Measurements from ENCODE around the gene TMEM184B.
"Not testable (repeated sequence)": the region's sequence is repeated elsewhere in the genome, so short reads cannot be mapped to it uniquely, and the experiment has no call there.

TMEM184B gene

DNA sequence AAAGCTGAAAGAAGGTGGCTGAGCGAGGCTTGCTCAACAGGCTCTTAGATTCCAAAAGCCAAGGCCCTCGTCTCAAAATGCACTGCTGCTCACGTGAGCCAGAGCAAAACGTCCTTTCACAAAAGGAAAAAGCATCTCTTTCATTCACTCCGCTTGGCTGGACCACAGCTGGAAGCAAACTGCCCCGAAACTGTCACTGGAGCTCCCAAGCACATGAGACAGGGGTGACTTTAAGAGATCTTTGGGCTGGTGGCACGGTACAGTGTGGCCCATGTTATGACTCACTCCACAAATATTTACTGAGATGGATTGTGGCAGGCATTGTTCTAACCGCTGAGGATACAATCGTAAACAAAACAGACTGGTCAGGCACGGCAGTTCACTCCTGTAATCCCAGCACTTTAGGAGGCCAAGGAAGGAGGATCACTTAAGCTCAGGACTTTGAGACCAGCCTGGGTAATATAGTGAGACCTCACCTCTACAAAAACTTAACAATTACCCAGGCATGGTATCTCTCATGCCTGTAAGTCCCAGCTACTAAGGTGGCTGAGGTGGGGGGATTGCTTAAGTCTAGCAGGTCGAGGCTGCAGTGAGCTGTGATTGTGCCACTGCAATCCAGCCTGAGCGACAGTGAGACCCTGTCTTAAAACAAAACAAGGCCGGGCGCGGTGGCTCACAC lies 94.7 kb downstream of the TMEM184B start:
- H3K4me3 ChIP-seq (ENCODE audit: low read length) = no peak overlapping the region
- peaks cover 22% of the 10 kb centered on the region for H3K79me2 ChIP-seq (ENCODE audit: control insufficient read depth, low read length)
- no peak overlapping the region for H3K27ac ChIP-seq (ENCODE audit: low read depth, low read length)
- peaks cover 4% of the 10 kb centered on the region; the same call in 1 of the 2 replicates for H3F3A ChIP-seq (ENCODE audit: control insufficient read depth, insufficient read depth)
- H4K20me1 ChIP-seq (ENCODE audit: control insufficient read depth, insufficient read depth, low read depth, low read length) = no peaks in the 10 kb centered on the region
- no peaks in the 10 kb centered on the region for H3K27me3 ChIP-seq (ENCODE audit: control insufficient read depth, low read length)
- H3K4me1 ChIP-seq (ENCODE audit: control insufficient read depth, low read length) = peaks cover 26% of the 10 kb centered on the region
- peaks cover 3% of the 10 kb centered on the region; the same call in 1 of the 2 replicates for H3K36me3 ChIP-seq (ENCODE audit: control insufficient read depth, low read length)
- H3K9me2 ChIP-seq (replicated peaks; ENCODE audit: control insufficient read depth, low read length) = no peaks in the 10 kb centered on the region
- H3K9me3 ChIP-seq (ENCODE audit: control insufficient read depth, insufficient read depth, low read length) = no peaks in the 10 kb centered on the region
- TF ChIP-seq, protein P1, sequence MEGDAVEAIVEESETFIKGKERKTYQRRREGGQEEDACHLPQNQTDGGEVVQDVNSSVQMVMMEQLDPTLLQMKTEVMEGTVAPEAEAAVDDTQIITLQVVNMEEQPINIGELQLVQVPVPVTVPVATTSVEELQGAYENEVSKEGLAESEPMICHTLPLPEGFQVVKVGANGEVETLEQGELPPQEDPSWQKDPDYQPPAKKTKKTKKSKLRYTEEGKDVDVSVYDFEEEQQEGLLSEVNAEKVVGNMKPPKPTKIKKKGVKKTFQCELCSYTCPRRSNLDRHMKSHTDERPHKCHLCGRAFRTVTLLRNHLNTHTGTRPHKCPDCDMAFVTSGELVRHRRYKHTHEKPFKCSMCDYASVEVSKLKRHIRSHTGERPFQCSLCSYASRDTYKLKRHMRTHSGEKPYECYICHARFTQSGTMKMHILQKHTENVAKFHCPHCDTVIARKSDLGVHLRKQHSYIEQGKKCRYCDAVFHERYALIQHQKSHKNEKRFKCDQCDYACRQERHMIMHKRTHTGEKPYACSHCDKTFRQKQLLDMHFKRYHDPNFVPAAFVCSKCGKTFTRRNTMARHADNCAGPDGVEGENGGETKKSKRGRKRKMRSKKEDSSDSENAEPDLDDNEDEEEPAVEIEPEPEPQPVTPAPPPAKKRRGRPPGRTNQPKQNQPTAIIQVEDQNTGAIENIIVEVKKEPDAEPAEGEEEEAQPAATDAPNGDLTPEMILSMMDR (IDR thresholded peaks at IDR 0.05; ENCODE audit: low read depth, low read length, poor library complexity, severe bottlenecking) = no peak
- TF ChIP-seq EZH2phosphoT487 (IDR thresholded peaks at IDR 0.05; ENCODE audit: borderline replicate concordance, low read length) = no peak
- no peak overlapping the region for H3K4me2 ChIP-seq (ENCODE audit: low read length)

DNA sequence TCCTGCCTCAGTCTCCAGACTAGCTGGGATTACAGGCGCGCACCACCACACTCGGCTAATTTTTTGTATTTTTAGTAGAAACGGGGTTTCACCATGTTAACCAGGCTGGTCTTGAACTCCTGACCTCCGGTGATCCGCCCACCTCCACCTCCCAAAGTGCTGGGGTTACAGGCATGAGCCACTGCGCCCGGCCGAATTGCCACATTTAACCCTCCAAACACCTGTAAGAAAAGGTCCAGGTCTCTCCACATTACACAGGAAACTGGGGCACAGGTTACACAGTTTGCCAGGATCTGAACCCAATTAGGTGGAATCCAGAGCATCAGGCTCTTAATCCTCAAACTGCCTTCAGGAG lies 95.3 kb downstream of the TMEM184B start:
- not testable (repeated sequence) for H3K27ac ChIP-seq (ENCODE audit: low read depth, low read length); H3K4me3 ChIP-seq (ENCODE audit: low read length); H3K27me3 ChIP-seq (ENCODE audit: control insufficient read depth, low read length); H4K20me1 ChIP-seq (ENCODE audit: control insufficient read depth, insufficient read depth, low read depth, low read length); H3K4me2 ChIP-seq (ENCODE audit: low read length); H3K36me3 ChIP-seq (ENCODE audit: control insufficient read depth, low read length); H3K9me2 ChIP-seq (replicated peaks; ENCODE audit: control insufficient read depth, low read length); H3F3A ChIP-seq (ENCODE audit: control insufficient read depth, insufficient read depth); H3K9me3 ChIP-seq (ENCODE audit: control insufficient read depth, insufficient read depth, low read length)
- Histone ChIP-seq H3K79me2 (ENCODE audit: control insufficient read depth, low read length) (peaks cover 22% of the 10 kb centered on the region), H3K4me1 (ENCODE audit: control insufficient read depth, low read length) (peaks cover 29% of the 10 kb centered on the region)

DNA sequence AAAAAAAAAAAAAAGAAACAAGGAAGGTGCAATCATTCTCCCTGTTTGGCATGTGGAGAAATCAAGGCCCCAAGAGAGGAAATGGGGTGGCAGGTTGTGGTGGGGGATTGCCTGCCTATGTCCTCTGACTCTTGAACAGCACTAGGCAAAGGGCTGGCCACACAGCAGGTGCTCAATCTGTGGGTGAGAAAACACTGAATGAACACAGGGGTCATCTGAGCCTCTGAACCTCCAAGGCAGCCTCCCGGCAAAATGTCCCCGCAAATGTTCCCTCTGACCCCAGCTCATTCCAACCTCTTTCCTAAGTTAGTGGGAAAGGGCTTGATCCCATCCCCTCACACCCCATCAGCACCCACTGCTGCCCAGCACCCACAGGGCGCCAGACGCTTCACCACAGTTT lies 95.8 kb downstream of the TMEM184B start:
- Histone ChIP-seq H3F3A (ENCODE audit: control insufficient read depth, insufficient read depth) (peaks cover 4% of the 10 kb centered on the region; the same call in 1 of the 2 replicates), H4K20me1 (ENCODE audit: control insufficient read depth, insufficient read depth, low read depth, low read length) (no peaks in the 10 kb centered on the region), H3K27ac (ENCODE audit: low read depth, low read length) (no peak overlapping the region), H3K4me1 (ENCODE audit: control insufficient read depth, low read length) (peaks cover 30% of the 10 kb centered on the region), H3K79me2 (ENCODE audit: control insufficient read depth, low read length) (peaks cover 22% of the 10 kb centered on the region), H3K9me3 (ENCODE audit: control insufficient read depth, insufficient read depth, low read length) (no peaks in the 10 kb centered on the region), H3K27me3 (ENCODE audit: control insufficient read depth, low read length) (no peaks in the 10 kb centered on the region), H3K36me3 (ENCODE audit: control insufficient read depth, low read length) (peaks cover 3% of the 10 kb centered on the region; the same call in 1 of the 2 replicates), H3K9me2 (replicated peaks; ENCODE audit: control insufficient read depth, low read length) (no peaks in the 10 kb centered on the region), H3K4me2 (ENCODE audit: low read length) (no peak overlapping the region), H3K4me3 (ENCODE audit: low read length) (no peak overlapping the region)
- TF ChIP-seq, protein P1 (IDR thresholded peaks at IDR 0.05; ENCODE audit: low read depth, low read length, poor library complexity, severe bottlenecking) = no peak
- no peak for TF ChIP-seq EZH2phosphoT487 (IDR thresholded peaks at IDR 0.05; ENCODE audit: borderline replicate concordance, low read length)

DNA sequence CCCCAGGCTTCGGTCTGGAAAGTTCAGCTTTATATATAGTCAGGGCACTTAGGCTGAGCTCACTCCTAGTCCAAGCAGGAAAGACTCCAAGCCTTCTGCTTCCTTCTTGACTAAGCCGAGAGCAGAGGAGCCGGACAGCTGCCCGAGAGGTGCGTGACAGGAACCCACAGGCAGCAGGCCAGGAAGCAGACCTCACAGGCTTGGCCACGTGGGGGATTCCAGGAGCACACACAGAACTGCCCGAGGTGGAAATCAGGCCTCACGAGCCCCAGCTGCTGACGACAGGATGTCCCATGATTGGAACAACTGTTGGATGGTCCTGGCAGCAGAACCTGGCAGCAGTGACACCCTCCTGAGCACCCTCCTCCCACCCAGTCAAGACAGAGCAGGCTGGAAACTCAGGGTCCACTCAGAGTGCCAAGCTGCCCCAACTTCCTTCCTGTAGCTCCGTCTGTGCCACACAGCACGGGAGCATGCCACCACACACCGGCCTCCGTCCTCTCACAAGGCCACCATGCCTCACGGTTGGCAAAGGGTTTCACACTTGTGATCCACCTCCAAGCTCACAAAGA lies 96.6 kb downstream of the TMEM184B start:
- H3K4me1 ChIP-seq (ENCODE audit: control insufficient read depth, low read length) = peaks cover 31% of the 10 kb centered on the region

More for the DNA sequence above, 96.6 kb downstream of the TMEM184B start:
- Histone ChIP-seq H3K9me2 (replicated peaks; ENCODE audit: control insufficient read depth, low read length) (no peaks in the 10 kb centered on the region), H3K27ac (ENCODE audit: low read depth, low read length) (no peak overlapping the region), H3K36me3 (ENCODE audit: control insufficient read depth, low read length) (peaks cover under 1% of the 10 kb centered on the region; the same call in 1 of the 2 replicates), H3K27me3 (ENCODE audit: control insufficient read depth, low read length) (no peaks in the 10 kb centered on the region), H3K4me2 (ENCODE audit: low read length) (no peak overlapping the region), H4K20me1 (ENCODE audit: control insufficient read depth, insufficient read depth, low read depth, low read length) (no peaks in the 10 kb centered on the region), H3K9me3 (ENCODE audit: control insufficient read depth, insufficient read depth, low read length) (no peaks in the 10 kb centered on the region), H3K79me2 (ENCODE audit: control insufficient read depth, low read length) (peaks cover 19% of the 10 kb centered on the region), H3F3A (ENCODE audit: control insufficient read depth, insufficient read depth) (peaks cover 4% of the 10 kb centered on the region; the same call in 1 of the 2 replicates), H3K4me3 (ENCODE audit: low read length) (no peak overlapping the region)
- TF ChIP-seq, protein P1 (IDR thresholded peaks at IDR 0.05; ENCODE audit: low read depth, low read length, poor library complexity, severe bottlenecking) = no peak
- TF ChIP-seq EZH2phosphoT487 (IDR thresholded peaks at IDR 0.05; ENCODE audit: borderline replicate concordance, low read length) = no peak
